Tibial artery (tissue), 4 donors: ENCODE results near the gene NF1.
"Not testable (repeated sequence)": the region's sequence is repeated elsewhere in the genome, so short reads cannot be mapped to it uniquely, and the experiment has no call there.

ENCODE experiments used
- DNase-seq, 2 donors: peaks; one replicate each; pipeline ENCODE4 v3.0.0-alpha.2; 2019
- H3K27ac ChIP-seq, 2 donors: fragments of 200-600 bp; sonication (generic) in 1 of 2; 1 replicate in 1 of 2; 2 replicates in 1 of 2; pipeline ENCODE4 v1.5.1; 2018 to 2019; ENCODE audit warnings: mild to moderate bottlenecking in 1 of 2
- H3K27me3 ChIP-seq, 2 donors: fragments of 200-600 bp; sonication (generic) in 1 of 2; one replicate each; pipeline versions ENCODE4 v1.5.1 to v1.6.0; 2016 to 2019
- H3K36me3 ChIP-seq, 3 donors: fragments of 200-600 bp; sonication (generic) in 2 of 3; one replicate each; pipeline ENCODE4 v1.5.1; 2016 to 2019; ENCODE audit warnings: mild to moderate bottlenecking in 2 of 3
- H3K4me1 ChIP-seq, 4 donors: fragments of 200-600 bp; sonication (generic) in 2 of 4; 1 replicate in 3 of 4; 2 replicates in 1 of 4; pipeline ENCODE4 v1.5.1; 2016 to 2019
- H3K4me3 ChIP-seq, 2 donors: fragments of 200-600 bp; sonication (generic) in 1 of 2; 1 replicate in 1 of 2; 2 replicates in 1 of 2; pipeline ENCODE4 v1.5.1; 2018 to 2019; ENCODE audit warnings: mild to moderate bottlenecking in 2 of 2
- H3K9me3 ChIP-seq, 3 donors: fragments of 200-600 bp; sonication (generic) in 1 of 3; one replicate each; pipeline ENCODE4 v1.5.1; 2016 to 2019
- intact Hi-C: fragments of 100-400 bp; cut with DNase I; formaldehyde crosslinking; loops from one replicate; pipeline ENCODE4 v1.15.0; 2023; ENCODE audit warnings: low total_unique reads
- TF ChIP-seq, protein P1 (sequence below), 2 experiments: fragments of 200-600 bp in 1 of 2; fragments of 450-650 bp in 1 of 2; IDR thresholded peaks; one replicate each; pipeline ENCODE4 v1.5.1; 2017 to 2019; ENCODE audit warnings: antibody characterized with exemption in 2 of 2, mild to moderate bottlenecking in 1 of 2, moderate library complexity in 1 of 2

NF1 gene

DNA sequence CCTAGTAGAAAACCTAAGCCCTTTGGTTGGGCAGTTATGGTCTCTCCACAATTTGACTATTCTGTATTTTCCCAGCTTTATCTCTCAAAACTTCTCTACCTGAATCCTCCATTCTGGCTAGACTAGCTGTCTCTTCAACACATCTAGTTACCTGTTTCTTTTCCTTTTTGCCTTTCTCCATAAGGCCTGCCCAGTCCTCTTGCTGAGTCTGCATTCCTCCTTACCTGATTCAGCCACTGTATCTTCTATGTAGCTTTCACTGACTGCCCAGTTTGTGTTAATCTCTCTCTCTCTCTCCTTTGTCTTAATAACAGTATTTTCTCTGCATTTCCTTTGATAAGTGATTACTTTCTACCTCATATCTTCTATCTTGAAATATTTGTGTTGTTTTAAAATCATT lies 228.8 kb downstream of the NF1 start:
- Histone ChIP-seq H3K36me3 (peaks cover 13 to 27% (median 19%) of the 10 kb centered on the region in 3 donors), H3K9me3 (no peaks in the 10 kb centered on the region), H3K27me3 (no peaks in the 10 kb centered on the region), H3K4me3 (no peak overlapping the region), H3K4me1 (no peaks in the 10 kb centered on the region), H3K27ac (no peak overlapping the region)
- TF ChIP-seq, protein P1, sequence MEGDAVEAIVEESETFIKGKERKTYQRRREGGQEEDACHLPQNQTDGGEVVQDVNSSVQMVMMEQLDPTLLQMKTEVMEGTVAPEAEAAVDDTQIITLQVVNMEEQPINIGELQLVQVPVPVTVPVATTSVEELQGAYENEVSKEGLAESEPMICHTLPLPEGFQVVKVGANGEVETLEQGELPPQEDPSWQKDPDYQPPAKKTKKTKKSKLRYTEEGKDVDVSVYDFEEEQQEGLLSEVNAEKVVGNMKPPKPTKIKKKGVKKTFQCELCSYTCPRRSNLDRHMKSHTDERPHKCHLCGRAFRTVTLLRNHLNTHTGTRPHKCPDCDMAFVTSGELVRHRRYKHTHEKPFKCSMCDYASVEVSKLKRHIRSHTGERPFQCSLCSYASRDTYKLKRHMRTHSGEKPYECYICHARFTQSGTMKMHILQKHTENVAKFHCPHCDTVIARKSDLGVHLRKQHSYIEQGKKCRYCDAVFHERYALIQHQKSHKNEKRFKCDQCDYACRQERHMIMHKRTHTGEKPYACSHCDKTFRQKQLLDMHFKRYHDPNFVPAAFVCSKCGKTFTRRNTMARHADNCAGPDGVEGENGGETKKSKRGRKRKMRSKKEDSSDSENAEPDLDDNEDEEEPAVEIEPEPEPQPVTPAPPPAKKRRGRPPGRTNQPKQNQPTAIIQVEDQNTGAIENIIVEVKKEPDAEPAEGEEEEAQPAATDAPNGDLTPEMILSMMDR (IDR thresholded peaks at IDR 0.05) = no peak
- DNase-seq = no peak
- intact Hi-C loops = no loop called here

- Histone ChIP-seq H3K4me3 (no peak overlapping the region), H3K4me1 (no peaks in the 10 kb centered on the region), H3K27me3 (no peaks in the 10 kb centered on the region), H3K27ac (no peak overlapping the region), H3K36me3 (peaks cover 13 to 27% (median 19%) of the 10 kb centered on the region in 3 donors), H3K9me3 (no peaks in the 10 kb centered on the region)
- TF ChIP-seq, protein P1 (IDR thresholded peaks at IDR 0.05) = no peak
- intact Hi-C loops = no loop called here
- DNase-seq = no peak
These were observed 232.9 kb downstream of the NF1 start for GRCh38 chr17:31327534-31328159.

DNA sequence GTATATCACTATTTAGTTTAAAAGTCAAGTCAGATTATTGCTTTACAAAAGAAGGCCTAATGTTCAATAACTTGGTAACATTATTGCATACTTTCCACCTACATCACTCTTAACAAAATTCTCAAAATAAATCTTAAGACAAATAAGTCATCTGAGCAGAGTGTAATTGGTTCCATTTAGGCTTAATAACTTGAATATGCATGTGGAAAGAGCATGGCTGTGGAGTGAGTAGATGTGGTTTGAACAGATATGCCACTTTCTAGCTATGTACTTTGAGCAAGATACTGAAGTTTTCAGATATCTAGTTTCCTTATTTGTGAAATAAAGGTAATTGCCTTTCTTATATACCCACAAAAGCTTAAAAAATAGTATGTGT lies 233.4 kb downstream of the NF1 start:
- Histone ChIP-seq H3K4me1 (no peaks in the 10 kb centered on the region), H3K9me3 (no peaks in the 10 kb centered on the region), H3K4me3 (no peak overlapping the region), H3K27ac (no peak overlapping the region), H3K27me3 (no peaks in the 10 kb centered on the region), H3K36me3 (peaks cover 13 to 27% (median 19%) of the 10 kb centered on the region in 3 donors)
- intact Hi-C loops = no loop called here
- DNase-seq = no peak
- TF ChIP-seq, protein P1 (IDR thresholded peaks at IDR 0.05) = no peak

DNA sequence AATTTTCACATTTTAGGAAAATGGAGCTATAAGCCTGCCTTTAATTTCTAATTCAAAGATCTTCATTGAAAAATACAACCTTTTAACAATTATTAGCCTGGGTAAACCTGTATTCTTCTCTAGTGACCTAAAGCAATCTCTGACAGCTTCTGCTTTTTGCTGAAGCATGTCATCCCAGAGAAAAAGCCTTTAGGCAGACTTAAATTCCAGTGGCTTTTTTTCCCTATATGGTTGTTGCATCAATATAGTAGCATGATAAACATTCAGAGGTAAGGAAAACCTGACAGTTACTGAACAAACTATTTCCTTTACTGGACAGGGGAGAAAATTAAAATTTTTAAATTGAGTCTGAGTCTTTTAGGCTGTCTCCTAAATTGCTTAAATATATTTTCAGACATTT lies 234.4 kb downstream of the NF1 start:
- intact Hi-C loops = no loop called here
- Histone ChIP-seq H3K9me3 (no peaks in the 10 kb centered on the region), H3K27me3 (no peaks in the 10 kb centered on the region), H3K36me3 (peaks cover 13 to 32% (median 19%) of the 10 kb centered on the region in 3 donors), H3K27ac (no peak overlapping the region), H3K4me1 (no peaks in the 10 kb centered on the region), H3K4me3 (no peak overlapping the region)
- DNase-seq = no peak
- TF ChIP-seq, protein P1 (IDR thresholded peaks at IDR 0.05) = no peak

GRCh38 chr17:31339906-31340661 lies 245.3 kb downstream of the NF1 start:
- no peaks in the 10 kb centered on the region for H3K4me1 ChIP-seq
- H3K36me3 ChIP-seq = peaks cover 52 to 67% (median 59%) of the 10 kb centered on the region in 3 donors
- H3K4me3 ChIP-seq = no peak overlapping the region
- H3K9me3 ChIP-seq = no peaks in the 10 kb centered on the region
- no peak overlapping the region for H3K27ac ChIP-seq
- TF ChIP-seq, protein P1 (IDR thresholded peaks at IDR 0.05) = no peak
- intact Hi-C loops = no loop called here
- no peak for DNase-seq
- no peaks in the 10 kb centered on the region for H3K27me3 ChIP-seq

GRCh38 chr17:31345191-31345747 lies 250.5 kb downstream of the NF1 start:
- H3K27ac ChIP-seq, H3K27me3 ChIP-seq, H3K9me3 ChIP-seq, H3K4me1 ChIP-seq, DNase-seq, intact Hi-C loops, H3K4me3 ChIP-seq: not testable (repeated sequence)
- peaks cover 23 to 46% (median 43%) of the 10 kb centered on the region in 3 donors for H3K36me3 ChIP-seq
